WTC11 (cell line): ENCODE data around the gene TDRKH. TPM values are rescaled to one million over a fixed set of nuclear protein-coding genes. Genes with fewer than 3 reads are reported as not detected.

Experiments
- ATAC-seq: fragments of 200-7000 bp; cut with Tn5 transposase; 2 replicates; pipeline ENCODE4 v1.10.0; 2021; ENCODE audit warnings: mild to moderate bottlenecking, moderate library complexity
- CTCF ChIA-PET: fragments of 300-600 bp; sonication (Branson Sonifier 250); formaldehyde crosslinking; loops from one replicate; lab custom pipeline; 2021; ENCODE audit warnings: antibody characterized with exemption; lab: Charles Lee
- POLR2A ChIA-PET: fragments of 350-600 bp; sonication (Branson Sonifier 250); formaldehyde crosslinking; loops from one replicate; lab custom pipeline; 2021; ENCODE audit warnings: antibody characterized with exemption; lab: Charles Lee
- DNase-seq: peaks from one replicate; pipeline ENCODE4 v3.0.0; 2021; ENCODE audit warnings: low spot score
- H3K27ac Mint-ChIP-seq: 2 replicates; pipeline ENCODE4 v1.8.0; 2021; ENCODE audit warnings: mixed read lengths
- H3K27me3 Mint-ChIP-seq: 2 replicates; pipeline ENCODE4 v1.8.0; 2021; ENCODE audit warnings: low read depth, mild to moderate bottlenecking, moderate library complexity, mixed read lengths
- H3K36me3 Mint-ChIP-seq: 2 replicates; pipeline ENCODE4 v1.8.0; 2021; ENCODE audit warnings: mixed read lengths
- H3K4me1 Mint-ChIP-seq: 2 replicates; pipeline ENCODE4 v1.8.0; 2022; ENCODE audit warnings: mixed read lengths
- H3K4me3 Mint-ChIP-seq: 2 replicates; pipeline ENCODE4 v1.8.0; 2021; ENCODE audit warnings: mild to moderate bottlenecking, moderate library complexity, mixed read lengths
- H3K9me3 Mint-ChIP-seq: 2 replicates; pipeline ENCODE4 v1.8.0; 2021; ENCODE audit warnings: mixed read lengths
- CREM ChIP-seq: sonication (generic); formaldehyde crosslinking; IDR thresholded peaks from 2 replicates; pipeline ENCODE4 v1.8.1; 2022; ENCODE audit warnings: mild to moderate bottlenecking, missing genetic modification reagents, moderate library complexity
- ESRRA ChIP-seq: sonication (generic); formaldehyde crosslinking; IDR thresholded peaks from 2 replicates; pipeline ENCODE4 v1.8.1; 2022; ENCODE audit warnings: mild to moderate bottlenecking, missing genetic modification reagents, borderline replicate concordance
- FOXP1 ChIP-seq: sonication (generic); formaldehyde crosslinking; IDR thresholded peaks from 2 replicates; pipeline ENCODE4 v1.8.0; 2022; ENCODE audit warnings: missing genetic modification reagents, mild to moderate bottlenecking, moderate library complexity, borderline replicate concordance
- GRHL2 ChIP-seq: fragments of 250-450 bp; sonication (Bioruptor Pico); IDR thresholded peaks from 2 replicates; pipeline ENCODE4 v1.8.0; 2022; ENCODE audit warnings: mild to moderate bottlenecking, moderate library complexity; ENCODE audit not compliant: insufficient replicate concordance, severe bottlenecking
- KAT7 ChIP-seq: sonication (generic); formaldehyde crosslinking; IDR thresholded peaks from 2 replicates; pipeline ENCODE4 v1.8.1; 2023; ENCODE audit warnings: missing genetic modification reagents, mild to moderate bottlenecking, borderline replicate concordance
- NFE2L1 ChIP-seq: sonication (generic); formaldehyde crosslinking; IDR thresholded peaks from 2 replicates; pipeline ENCODE4 v1.8.1; 2023; ENCODE audit warnings: missing genetic modification reagents
- NR3C1 ChIP-seq: sonication (generic); formaldehyde crosslinking; conservative IDR thresholded peaks from 2 replicates; pipeline ENCODE4 v1.8.1; 2023; ENCODE audit warnings: low read depth, mild to moderate bottlenecking, missing genetic modification reagents
- PRRX2 ChIP-seq: fragments of 250-450 bp; sonication (Bioruptor Pico); IDR thresholded peaks from 2 replicates; pipeline ENCODE4 v1.8.0; 2021; ENCODE audit warnings: mild to moderate bottlenecking
- RORB ChIP-seq: fragments of 250-450 bp; sonication (Bioruptor Pico); IDR thresholded peaks from 2 replicates; pipeline ENCODE4 v1.9.0; 2021; ENCODE audit warnings: mild to moderate bottlenecking
- TP53 ChIP-seq: sonication (generic); formaldehyde crosslinking; IDR thresholded peaks from 2 replicates; pipeline ENCODE4 v1.8.1; 2023; ENCODE audit warnings: mild to moderate bottlenecking, missing genetic modification reagents
- ZNF263 ChIP-seq: sonication (generic); formaldehyde crosslinking; IDR thresholded peaks from 2 replicates; pipeline ENCODE4 v1.8.1; 2022; ENCODE audit warnings: low read depth, mild to moderate bottlenecking, moderate library complexity, missing genetic modification reagents
- ZNF396 ChIP-seq: fragments of 250-450 bp; sonication (Bioruptor Pico); IDR thresholded peaks from 2 replicates; pipeline ENCODE4 v1.8.0; 2021; ENCODE audit warnings: mild to moderate bottlenecking, moderate library complexity, borderline replicate concordance
- total RNA-seq: library from RNA; stranded (reverse); gene quantifications from 3 replicates; pipeline ENCODE4 v1.2.3, GENCODE V29; 2021
- TF ChIP-seq, protein P1 (sequence below): sonication (generic); formaldehyde crosslinking; IDR thresholded peaks from 2 replicates; pipeline ENCODE4 v1.8.1; 2022; ENCODE audit warnings: mild to moderate bottlenecking, missing genetic modification reagents, moderate library complexity, borderline replicate concordance
- TF ChIP-seq, protein P2 (sequence below): sonication (generic); formaldehyde crosslinking; IDR thresholded peaks from 2 replicates; pipeline ENCODE4 v1.8.1; 2022; ENCODE audit warnings: missing genetic modification reagents, borderline replicate concordance
- TF ChIP-seq, protein P3 (sequence below): fragments of 250-450 bp; sonication (Bioruptor Pico); IDR thresholded peaks from 2 replicates; pipeline ENCODE4 v1.8.0; 2021; ENCODE audit warnings: mild to moderate bottlenecking
- TF ChIP-seq, protein P4 (sequence below): sonication (generic); formaldehyde crosslinking; IDR thresholded peaks from 2 replicates; pipeline ENCODE4 v1.8.0; 2023; ENCODE audit warnings: missing genetic modification reagents, mild to moderate bottlenecking, borderline replicate concordance
- TF ChIP-seq, protein P5 (sequence below): sonication (generic); formaldehyde crosslinking; IDR thresholded peaks from 2 replicates; pipeline ENCODE4 v1.8.0; 2023; ENCODE audit warnings: missing genetic modification reagents
- TF ChIP-seq, protein P6 (sequence below): fragments of 250-450 bp; sonication (Bioruptor Pico); IDR thresholded peaks from 2 replicates; pipeline ENCODE4 v1.9.0; 2021; ENCODE audit warnings: mild to moderate bottlenecking
- TF ChIP-seq, protein P7 (sequence below): sonication (generic); formaldehyde crosslinking; IDR thresholded peaks from 2 replicates; pipeline ENCODE4 v1.8.0; 2022; ENCODE audit warnings: mild to moderate bottlenecking, missing genetic modification reagents
- TF ChIP-seq, protein P8 (sequence below): sonication (generic); formaldehyde crosslinking; conservative IDR thresholded peaks from 2 replicates; pipeline ENCODE4 v1.8.1; 2022; ENCODE audit warnings: mild to moderate bottlenecking, missing genetic modification reagents

The TDRKH gene
- total RNA-seq, 1 experiment from 2014 or later: 21.8 TPM

DNA sequence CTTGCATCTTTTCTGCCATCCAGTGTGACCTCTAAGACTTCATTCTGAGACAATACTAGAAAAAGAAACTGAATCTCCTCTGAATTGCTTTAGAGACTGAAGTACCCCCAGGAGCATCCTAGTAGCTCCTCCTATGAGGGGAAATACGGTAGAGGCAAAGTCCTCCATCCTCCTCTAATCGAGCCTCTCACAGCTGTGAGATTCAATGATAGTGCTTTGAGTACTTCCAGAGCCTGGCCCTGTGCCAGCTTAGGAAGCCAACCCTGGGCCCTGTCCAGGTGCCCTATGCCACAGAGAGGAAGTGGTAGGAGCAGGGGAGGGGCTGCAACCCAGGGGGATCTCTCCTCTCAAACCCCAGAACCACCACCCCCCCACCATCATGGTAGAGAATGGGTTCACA lies 30.6 kb upstream of the TDRKH start:
- ATAC-seq: no peak
- CTCF ChIA-PET: interaction anchor here (1.5 to 1.7 kb wide), 2 partner anchors 10 to 15 kb away, joined by 5 to 6 read pairs; no protein-coding TSS in a partner anchor
- Mint-ChIP-seq H3K36me3 (no peaks in the 10 kb centered on the region), H3K4me3 (no peak overlapping the region), H3K4me1 (peaks cover 15% of the 10 kb centered on the region), H3K27me3 (0 out of 2 replicates have a peak, but pooled peaks cover 2% of the 10 kb centered on the region), H3K27ac (no peak overlapping the region), H3K9me3 (no peaks in the 10 kb centered on the region)
- TF ChIP-seq ZNF263 (CRISPR knock-in tag): no peak
- TF ChIP-seq CREM: no peak
- TF ChIP-seq, protein P1, sequence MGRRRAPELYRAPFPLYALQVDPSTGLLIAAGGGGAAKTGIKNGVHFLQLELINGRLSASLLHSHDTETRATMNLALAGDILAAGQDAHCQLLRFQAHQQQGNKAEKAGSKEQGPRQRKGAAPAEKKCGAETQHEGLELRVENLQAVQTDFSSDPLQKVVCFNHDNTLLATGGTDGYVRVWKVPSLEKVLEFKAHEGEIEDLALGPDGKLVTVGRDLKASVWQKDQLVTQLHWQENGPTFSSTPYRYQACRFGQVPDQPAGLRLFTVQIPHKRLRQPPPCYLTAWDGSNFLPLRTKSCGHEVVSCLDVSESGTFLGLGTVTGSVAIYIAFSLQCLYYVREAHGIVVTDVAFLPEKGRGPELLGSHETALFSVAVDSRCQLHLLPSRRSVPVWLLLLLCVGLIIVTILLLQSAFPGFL (CRISPR knock-in tag): no peak
- TF ChIP-seq RORB: no peak
- TF ChIP-seq ESRRA: no peak
- TF ChIP-seq, protein P2, sequence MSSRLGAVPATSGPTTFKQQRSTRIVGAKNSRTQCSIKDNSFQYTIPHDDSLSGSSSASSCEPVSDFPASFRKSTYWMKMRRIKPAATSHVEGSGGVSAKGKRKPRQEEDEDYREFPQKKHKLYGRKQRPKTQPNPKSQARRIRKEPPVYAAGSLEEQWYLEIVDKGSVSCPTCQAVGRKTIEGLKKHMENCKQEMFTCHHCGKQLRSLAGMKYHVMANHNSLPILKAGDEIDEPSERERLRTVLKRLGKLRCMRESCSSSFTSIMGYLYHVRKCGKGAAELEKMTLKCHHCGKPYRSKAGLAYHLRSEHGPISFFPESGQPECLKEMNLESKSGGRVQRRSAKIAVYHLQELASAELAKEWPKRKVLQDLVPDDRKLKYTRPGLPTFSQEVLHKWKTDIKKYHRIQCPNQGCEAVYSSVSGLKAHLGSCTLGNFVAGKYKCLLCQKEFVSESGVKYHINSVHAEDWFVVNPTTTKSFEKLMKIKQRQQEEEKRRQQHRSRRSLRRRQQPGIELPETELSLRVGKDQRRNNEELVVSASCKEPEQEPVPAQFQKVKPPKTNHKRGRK (CRISPR knock-in tag): no peak
- no peak for TF ChIP-seq GRHL2 (CRISPR knock-in tag)
- TF ChIP-seq, protein P3, sequence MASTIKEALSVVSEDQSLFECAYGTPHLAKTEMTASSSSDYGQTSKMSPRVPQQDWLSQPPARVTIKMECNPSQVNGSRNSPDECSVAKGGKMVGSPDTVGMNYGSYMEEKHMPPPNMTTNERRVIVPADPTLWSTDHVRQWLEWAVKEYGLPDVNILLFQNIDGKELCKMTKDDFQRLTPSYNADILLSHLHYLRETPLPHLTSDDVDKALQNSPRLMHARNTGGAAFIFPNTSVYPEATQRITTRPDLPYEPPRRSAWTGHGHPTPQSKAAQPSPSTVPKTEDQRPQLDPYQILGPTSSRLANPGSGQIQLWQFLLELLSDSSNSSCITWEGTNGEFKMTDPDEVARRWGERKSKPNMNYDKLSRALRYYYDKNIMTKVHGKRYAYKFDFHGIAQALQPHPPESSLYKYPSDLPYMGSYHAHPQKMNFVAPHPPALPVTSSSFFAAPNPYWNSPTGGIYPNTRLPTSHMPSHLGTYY (CRISPR knock-in tag): no peak
- TF ChIP-seq, protein P4, sequence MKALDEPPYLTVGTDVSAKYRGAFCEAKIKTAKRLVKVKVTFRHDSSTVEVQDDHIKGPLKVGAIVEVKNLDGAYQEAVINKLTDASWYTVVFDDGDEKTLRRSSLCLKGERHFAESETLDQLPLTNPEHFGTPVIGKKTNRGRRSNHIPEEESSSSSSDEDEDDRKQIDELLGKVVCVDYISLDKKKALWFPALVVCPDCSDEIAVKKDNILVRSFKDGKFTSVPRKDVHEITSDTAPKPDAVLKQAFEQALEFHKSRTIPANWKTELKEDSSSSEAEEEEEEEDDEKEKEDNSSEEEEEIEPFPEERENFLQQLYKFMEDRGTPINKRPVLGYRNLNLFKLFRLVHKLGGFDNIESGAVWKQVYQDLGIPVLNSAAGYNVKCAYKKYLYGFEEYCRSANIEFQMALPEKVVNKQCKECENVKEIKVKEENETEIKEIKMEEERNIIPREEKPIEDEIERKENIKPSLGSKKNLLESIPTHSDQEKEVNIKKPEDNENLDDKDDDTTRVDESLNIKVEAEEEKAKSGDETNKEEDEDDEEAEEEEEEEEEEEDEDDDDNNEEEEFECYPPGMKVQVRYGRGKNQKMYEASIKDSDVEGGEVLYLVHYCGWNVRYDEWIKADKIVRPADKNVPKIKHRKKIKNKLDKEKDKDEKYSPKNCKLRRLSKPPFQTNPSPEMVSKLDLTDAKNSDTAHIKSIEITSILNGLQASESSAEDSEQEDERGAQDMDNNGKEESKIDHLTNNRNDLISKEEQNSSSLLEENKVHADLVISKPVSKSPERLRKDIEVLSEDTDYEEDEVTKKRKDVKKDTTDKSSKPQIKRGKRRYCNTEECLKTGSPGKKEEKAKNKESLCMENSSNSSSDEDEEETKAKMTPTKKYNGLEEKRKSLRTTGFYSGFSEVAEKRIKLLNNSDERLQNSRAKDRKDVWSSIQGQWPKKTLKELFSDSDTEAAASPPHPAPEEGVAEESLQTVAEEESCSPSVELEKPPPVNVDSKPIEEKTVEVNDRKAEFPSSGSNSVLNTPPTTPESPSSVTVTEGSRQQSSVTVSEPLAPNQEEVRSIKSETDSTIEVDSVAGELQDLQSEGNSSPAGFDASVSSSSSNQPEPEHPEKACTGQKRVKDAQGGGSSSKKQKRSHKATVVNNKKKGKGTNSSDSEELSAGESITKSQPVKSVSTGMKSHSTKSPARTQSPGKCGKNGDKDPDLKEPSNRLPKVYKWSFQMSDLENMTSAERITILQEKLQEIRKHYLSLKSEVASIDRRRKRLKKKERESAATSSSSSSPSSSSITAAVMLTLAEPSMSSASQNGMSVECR (CRISPR knock-in tag): no peak
- TF ChIP-seq TP53: no peak
- TF ChIP-seq PRRX2 (CRISPR knock-in tag): no peak
- TF ChIP-seq ZNF396 (CRISPR knock-in tag): no peak
- TF ChIP-seq, protein P5, sequence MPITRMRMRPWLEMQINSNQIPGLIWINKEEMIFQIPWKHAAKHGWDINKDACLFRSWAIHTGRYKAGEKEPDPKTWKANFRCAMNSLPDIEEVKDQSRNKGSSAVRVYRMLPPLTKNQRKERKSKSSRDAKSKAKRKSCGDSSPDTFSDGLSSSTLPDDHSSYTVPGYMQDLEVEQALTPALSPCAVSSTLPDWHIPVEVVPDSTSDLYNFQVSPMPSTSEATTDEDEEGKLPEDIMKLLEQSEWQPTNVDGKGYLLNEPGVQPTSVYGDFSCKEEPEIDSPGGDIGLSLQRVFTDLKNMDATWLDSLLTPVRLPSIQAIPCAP: no peak
- TF ChIP-seq, protein P6, sequence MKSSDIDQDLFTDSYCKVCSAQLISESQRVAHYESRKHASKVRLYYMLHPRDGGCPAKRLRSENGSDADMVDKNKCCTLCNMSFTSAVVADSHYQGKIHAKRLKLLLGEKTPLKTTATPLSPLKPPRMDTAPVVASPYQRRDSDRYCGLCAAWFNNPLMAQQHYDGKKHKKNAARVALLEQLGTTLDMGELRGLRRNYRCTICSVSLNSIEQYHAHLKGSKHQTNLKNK (CRISPR knock-in tag): no peak
- POLR2A ChIA-PET: interaction anchor here (0.9 kb wide), 1 partner anchor 19 kb away, joined by 3 read pairs; the partner anchor contains the start of gene C2CD4D
- no peak for DNase-seq

DNA sequence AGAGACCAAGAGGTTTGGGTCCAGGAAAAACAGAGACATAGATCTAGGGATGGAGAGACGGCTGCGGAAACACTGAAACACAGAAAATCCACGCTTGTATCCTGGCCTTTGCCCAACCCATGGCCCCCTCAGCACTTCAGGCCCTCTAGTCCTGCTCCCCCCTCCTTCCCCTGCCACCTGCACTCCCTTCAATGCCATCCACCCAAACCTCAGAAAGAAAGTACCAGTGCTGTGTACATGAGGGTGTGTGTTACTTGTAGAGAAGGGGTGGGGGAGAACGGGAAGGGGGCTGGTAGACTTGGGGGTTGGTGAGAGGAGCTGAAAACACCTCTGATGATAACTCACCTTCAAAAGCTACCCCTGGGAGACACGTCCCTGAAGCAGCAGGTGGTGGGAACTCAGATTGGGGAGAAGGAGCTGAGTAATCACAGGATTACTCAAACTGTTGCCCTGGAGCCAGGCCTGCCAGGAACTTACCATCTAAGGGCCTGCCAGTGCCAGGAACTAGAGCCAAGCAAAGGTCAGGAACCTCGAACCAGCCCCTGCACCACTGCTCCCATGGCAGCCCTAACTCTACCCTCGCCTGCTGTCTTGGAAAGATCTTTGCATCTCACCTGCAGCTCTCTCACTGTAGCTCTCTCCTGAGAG lies 29.8 kb upstream of the TDRKH start:
- ChIA-PET POLR2A (interaction anchor here (0.6 to 0.9 kb wide), 2 partner anchors 20 to 384 kb away, joined by 3 read pairs; partner anchors contain the start of gene C2CD4D), CTCF (interaction anchor here (1.5 to 1.7 kb wide), 2 partner anchors 11 to 16 kb away, joined by 5 to 6 read pairs; no protein-coding TSS in a partner anchor)
- H3K4me3 Mint-ChIP-seq: no peak overlapping the region
- H3K27ac Mint-ChIP-seq: no peak overlapping the region
- ATAC-seq (no peak), DNase-seq (no peak)
- H3K27me3 Mint-ChIP-seq: no peaks in the 10 kb centered on the region
- H3K36me3 Mint-ChIP-seq: no peaks in the 10 kb centered on the region
- H3K4me1 Mint-ChIP-seq: peaks cover 7% of the 10 kb centered on the region
- no peaks in the 10 kb centered on the region for H3K9me3 Mint-ChIP-seq
- TF ChIP-seq, protein P7, sequence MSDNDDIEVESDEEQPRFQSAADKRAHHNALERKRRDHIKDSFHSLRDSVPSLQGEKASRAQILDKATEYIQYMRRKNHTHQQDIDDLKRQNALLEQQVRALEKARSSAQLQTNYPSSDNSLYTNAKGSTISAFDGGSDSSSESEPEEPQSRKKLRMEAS (CRISPR knock-in tag): no peak
- TF ChIP-seq FOXP1 (CRISPR knock-in tag) (no peak), NFE2L1 (no peak), CREM (no peak), KAT7 (no peak), ZNF396 (CRISPR knock-in tag) (no peak), NR3C1 (CRISPR knock-in tag) (no peak)
- TF ChIP-seq, protein P6 (CRISPR knock-in tag): no peak
- TF ChIP-seq, protein P8, sequence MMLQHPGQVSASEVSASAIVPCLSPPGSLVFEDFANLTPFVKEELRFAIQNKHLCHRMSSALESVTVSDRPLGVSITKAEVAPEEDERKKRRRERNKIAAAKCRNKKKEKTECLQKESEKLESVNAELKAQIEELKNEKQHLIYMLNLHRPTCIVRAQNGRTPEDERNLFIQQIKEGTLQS (CRISPR knock-in tag): no peak
- TF ChIP-seq, protein P3 (CRISPR knock-in tag): no peak
